ENCODE results near the gene PPT1.
A peak's percentile ranks its signal among the peaks of the same experiment; 100 is the strongest.

The PPT1 gene

DNA sequence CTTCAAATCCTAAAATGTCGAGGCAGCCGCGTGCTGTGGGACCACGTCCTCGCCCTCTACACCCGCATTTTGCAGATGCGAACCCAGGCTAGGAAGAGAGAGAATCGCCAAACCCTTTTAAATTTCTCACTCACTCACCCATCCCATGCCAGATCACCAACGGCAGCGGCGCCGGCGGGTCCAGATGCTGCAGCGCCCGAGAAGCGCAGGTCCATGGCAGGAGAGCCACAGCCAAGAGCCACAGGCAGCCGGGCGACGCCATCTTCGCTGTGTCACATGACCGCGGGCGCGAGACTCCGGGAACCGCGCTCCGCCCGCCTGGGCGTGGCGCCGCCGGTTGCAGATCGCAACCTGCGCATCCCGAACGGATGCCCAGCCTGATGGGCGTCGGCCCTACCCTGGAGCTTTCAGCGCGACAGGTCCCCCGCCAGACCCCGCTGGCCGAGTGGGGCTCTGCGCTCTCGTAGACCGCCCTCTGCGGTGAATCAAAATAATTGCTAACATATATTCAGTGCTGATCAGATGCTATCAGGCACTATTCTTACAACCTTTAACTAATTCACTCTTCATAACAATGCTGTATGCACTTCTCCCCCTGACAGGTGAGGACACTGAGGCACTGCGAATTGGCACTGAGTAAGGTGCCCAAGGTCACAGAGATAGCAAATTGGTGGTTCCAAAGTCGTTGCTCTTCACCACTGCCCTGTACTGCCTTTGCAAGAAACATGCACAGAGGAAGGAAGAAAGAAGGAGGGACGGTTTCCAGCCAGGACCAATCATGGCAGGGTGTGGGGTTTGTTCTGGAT is at the start of gene PPT1:
TSS of gene PPT1 (minus strand) at position 276 of the 806 bp plus-strand sequence. CDS start at position 262, 14 bp downstream.
- peak; percentile 75 for DNase-seq
- H3F3A ChIP-seq (ENCODE audit: insufficient read depth, low read length) = no peaks in the 10 kb centered on the region
- peak within 1 kb of the TSS; percentile 95 for H2AFZ ChIP-seq (ENCODE audit: low read length)
- peak within 1 kb of the TSS; percentile 71 for H3K9ac ChIP-seq (ENCODE audit: low read length)
- no peak for TF ChIP-seq EZH2 (optimal IDR thresholded peaks at IDR 0.05; ENCODE audit: low read depth, low read length)
- TF ChIP-seq, protein P1, sequence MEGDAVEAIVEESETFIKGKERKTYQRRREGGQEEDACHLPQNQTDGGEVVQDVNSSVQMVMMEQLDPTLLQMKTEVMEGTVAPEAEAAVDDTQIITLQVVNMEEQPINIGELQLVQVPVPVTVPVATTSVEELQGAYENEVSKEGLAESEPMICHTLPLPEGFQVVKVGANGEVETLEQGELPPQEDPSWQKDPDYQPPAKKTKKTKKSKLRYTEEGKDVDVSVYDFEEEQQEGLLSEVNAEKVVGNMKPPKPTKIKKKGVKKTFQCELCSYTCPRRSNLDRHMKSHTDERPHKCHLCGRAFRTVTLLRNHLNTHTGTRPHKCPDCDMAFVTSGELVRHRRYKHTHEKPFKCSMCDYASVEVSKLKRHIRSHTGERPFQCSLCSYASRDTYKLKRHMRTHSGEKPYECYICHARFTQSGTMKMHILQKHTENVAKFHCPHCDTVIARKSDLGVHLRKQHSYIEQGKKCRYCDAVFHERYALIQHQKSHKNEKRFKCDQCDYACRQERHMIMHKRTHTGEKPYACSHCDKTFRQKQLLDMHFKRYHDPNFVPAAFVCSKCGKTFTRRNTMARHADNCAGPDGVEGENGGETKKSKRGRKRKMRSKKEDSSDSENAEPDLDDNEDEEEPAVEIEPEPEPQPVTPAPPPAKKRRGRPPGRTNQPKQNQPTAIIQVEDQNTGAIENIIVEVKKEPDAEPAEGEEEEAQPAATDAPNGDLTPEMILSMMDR (IDR thresholded peaks at IDR 0.05; ENCODE audit: low read length) = peak; percentile 21; the same call in 1 of the 2 replicates
- no peaks in the 10 kb centered on the region for H3K9me3 ChIP-seq (replicated peaks; ENCODE audit: insufficient read depth, low read length)
- no peak within 1 kb of the TSS for H3K27ac ChIP-seq (ENCODE audit: low read length)
- H4K20me1 ChIP-seq (ENCODE audit: insufficient read depth, low read length) = no peaks in the 10 kb centered on the region
- H3K4me3 ChIP-seq (ENCODE audit: low read length) = peak within 1 kb of the TSS; percentile 92
- peaks cover 37% of the 10 kb centered on the region for H3K79me2 ChIP-seq (ENCODE audit: low read length)
- no peaks in the 10 kb centered on the region for H3K27me3 ChIP-seq (replicated peaks; ENCODE audit: insufficient read depth, low read length)
- no peaks in the 10 kb centered on the region for H3K9me2 ChIP-seq (replicated peaks; ENCODE audit: insufficient read depth, low read length)
- no peaks in the 10 kb centered on the region for H3K36me3 ChIP-seq (replicated peaks; ENCODE audit: insufficient read depth, low read length)
- H3K4me2 ChIP-seq (ENCODE audit: low read depth, low read length) = peak within 1 kb of the TSS; percentile 71
- peaks cover 9% of the 10 kb centered on the region for H3K4me1 ChIP-seq (ENCODE audit: low read length)

DNA sequence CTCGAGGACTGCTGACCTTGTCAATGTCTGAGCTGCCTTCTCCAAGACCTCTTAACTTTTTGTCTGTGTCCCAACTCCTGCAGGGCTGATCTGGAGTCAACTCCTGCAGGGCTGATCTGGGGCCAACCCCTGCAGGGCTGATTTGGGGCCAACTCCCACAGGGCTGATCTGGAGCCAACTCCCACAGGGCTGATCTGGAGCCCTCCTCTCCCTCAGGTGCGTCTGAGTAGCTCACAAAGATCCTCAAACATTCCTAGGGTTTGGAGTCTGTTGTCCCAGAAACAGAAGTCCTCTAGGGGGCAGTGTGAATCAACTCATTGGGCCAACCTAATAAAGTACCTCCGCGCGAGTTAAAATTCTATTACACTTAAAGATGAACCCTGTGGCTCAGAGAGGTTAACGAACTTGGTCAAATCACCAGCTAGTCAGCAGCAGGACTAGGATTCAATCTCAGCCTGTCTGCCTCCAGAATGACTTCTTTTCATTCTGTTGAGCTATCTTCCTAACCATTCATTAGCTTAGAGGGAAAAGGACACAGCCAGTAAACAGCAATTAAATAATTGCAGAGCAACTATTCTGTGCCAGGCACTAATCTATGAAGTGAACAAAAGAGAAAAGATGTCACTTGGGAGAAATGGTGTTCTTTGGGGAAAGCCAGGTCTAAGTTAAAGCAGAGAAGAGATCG is 47.0 kb upstream of the PPT1 start:
- H3K36me3 ChIP-seq (replicated peaks; ENCODE audit: insufficient read depth, low read length) = no peaks in the 10 kb centered on the region
- TF ChIP-seq EZH2phosphoT487 (IDR thresholded peaks at IDR 0.05; ENCODE audit: low read length) = no peak
- TF ChIP-seq, protein P1 (IDR thresholded peaks at IDR 0.05; ENCODE audit: low read length) = peak; percentile 78
- no peak overlapping the region for H3K4me3 ChIP-seq (ENCODE audit: low read length)
- no peaks in the 10 kb centered on the region for H3K9me3 ChIP-seq (replicated peaks; ENCODE audit: insufficient read depth, low read length)
- peak; percentile 72 for DNase-seq
- no peaks in the 10 kb centered on the region for H3F3A ChIP-seq (ENCODE audit: insufficient read depth, low read length)
- no peak overlapping the region for H3K9ac ChIP-seq (ENCODE audit: low read length)
- H3K4me1 ChIP-seq (ENCODE audit: low read length) = no peaks in the 10 kb centered on the region
- no peak overlapping the region for H3K27ac ChIP-seq (ENCODE audit: low read length)
- H3K9me2 ChIP-seq (replicated peaks; ENCODE audit: insufficient read depth, low read length) = no peaks in the 10 kb centered on the region
- no peak overlapping the region for H3K4me2 ChIP-seq (ENCODE audit: low read depth, low read length)
- no peaks in the 10 kb centered on the region for H3K79me2 ChIP-seq (ENCODE audit: low read length)
- no peaks in the 10 kb centered on the region for H4K20me1 ChIP-seq (ENCODE audit: insufficient read depth, low read length)
- no peak overlapping the region for H2AFZ ChIP-seq (ENCODE audit: low read length)
- H3K27me3 ChIP-seq (replicated peaks; ENCODE audit: insufficient read depth, low read length) = 0 out of 2 replicates have a peak, but pooled peaks cover 5% of the 10 kb centered on the region

DNA sequence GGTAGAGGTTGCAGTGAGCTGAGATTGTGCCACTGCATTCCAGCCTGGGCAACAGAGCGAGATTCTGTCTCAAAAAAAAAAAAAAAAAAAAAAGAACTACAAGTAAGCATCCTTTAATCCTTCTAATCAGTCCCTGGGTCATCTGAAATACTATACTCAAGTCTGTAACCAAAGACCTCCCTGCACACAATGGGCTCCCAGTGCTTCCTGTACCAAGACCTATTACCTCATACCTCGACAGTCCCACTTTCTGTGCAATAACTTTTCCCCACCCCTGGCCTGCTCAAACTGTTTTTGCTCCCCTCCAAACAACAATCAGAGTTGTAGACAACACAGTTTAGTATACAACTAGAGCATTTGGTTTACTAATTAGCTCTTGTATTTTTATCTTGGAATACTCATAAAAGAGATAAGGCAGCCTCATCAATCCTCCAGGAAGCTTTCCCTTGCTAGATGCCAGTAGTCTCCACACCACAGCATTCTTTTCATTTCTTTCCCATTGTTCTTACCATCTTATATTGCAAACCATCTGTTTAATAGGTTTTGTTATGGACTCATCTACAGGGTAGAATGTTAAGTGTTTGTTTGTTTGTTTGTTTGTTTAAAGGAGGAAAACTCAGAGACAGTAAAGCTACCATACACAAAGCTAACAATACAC is 45.0 kb upstream of the PPT1 start:
- no peaks in the 10 kb centered on the region for H4K20me1 ChIP-seq (ENCODE audit: insufficient read depth, low read length)
- TF ChIP-seq, protein P1 (IDR thresholded peaks at IDR 0.05; ENCODE audit: low read length) = no peak
- no peak for TF ChIP-seq EZH2 (optimal IDR thresholded peaks at IDR 0.05; ENCODE audit: low read depth, low read length)
- 0 out of 2 replicates have a peak, but pooled peaks cover 5% of the 10 kb centered on the region for H3K27me3 ChIP-seq (replicated peaks; ENCODE audit: insufficient read depth, low read length)
- H3K79me2 ChIP-seq (ENCODE audit: low read length) = no peaks in the 10 kb centered on the region
- DNase-seq = no peak
- no peaks in the 10 kb centered on the region for H3F3A ChIP-seq (ENCODE audit: insufficient read depth, low read length)
- H3K36me3 ChIP-seq (replicated peaks; ENCODE audit: insufficient read depth, low read length) = no peaks in the 10 kb centered on the region
- no peak overlapping the region for H3K27ac ChIP-seq (ENCODE audit: low read length)
- no peak overlapping the region for H3K4me2 ChIP-seq (ENCODE audit: low read depth, low read length)
- no peaks in the 10 kb centered on the region for H3K9me3 ChIP-seq (replicated peaks; ENCODE audit: insufficient read depth, low read length)
- H2AFZ ChIP-seq (ENCODE audit: low read length) = no peak overlapping the region
- H3K4me1 ChIP-seq (ENCODE audit: low read length) = no peaks in the 10 kb centered on the region
- H3K4me3 ChIP-seq (ENCODE audit: low read length) = no peak overlapping the region
- H3K9ac ChIP-seq (ENCODE audit: low read length) = no peak overlapping the region
- H3K9me2 ChIP-seq (replicated peaks; ENCODE audit: insufficient read depth, low read length) = no peaks in the 10 kb centered on the region
